ENCODE results near the gene ABTB2. TPM values are rescaled to one million over a fixed set of nuclear protein-coding genes. Genes with fewer than 3 reads are reported as not detected.

The ABTB2 gene
- polyA plus RNA-seq, 1 donor (not counting 4 experiments of a cell fraction or from before 2014, with no cell fraction given): 1.0 TPM

GRCh38 chr11:34165121-34165520 lies 192.7 kb downstream of the ABTB2 start:
- H3K36me3 ChIP-seq (ENCODE audit: control insufficient read depth in 2 of 2, extremely low read depth in 1 of 2, insufficient read depth in 2 of 2, low read length in 2 of 2): no peaks in the 10 kb centered on the region
- dilution Hi-C loops (cut with MboI; ENCODE audit: extremely low pct_ligation_motif_present, low sequenced_read_pairs): no loop called here
- TF ChIP-seq CTCF (optimal IDR thresholded peaks at IDR 0.05 in 1 of 3, IDR thresholded peaks at IDR 0.05 in 1 of 3, conservative IDR thresholded peaks at IDR 0.05 in 1 of 3; ENCODE audit: extremely low read depth in 1 of 3, insufficient read depth in 2 of 3, low read length in 3 of 3) (no peak), EZH2 (IDR thresholded peaks at IDR 0.05; ENCODE audit: low read length) (no peak)
- no peak for DNase-seq (ENCODE audit: low read depth, low spot score)
- no peaks in the 10 kb centered on the region for H3K79me2 ChIP-seq (ENCODE audit: control insufficient read depth, insufficient read depth, low read length)
- no peaks in the 10 kb centered on the region for H3K9me3 ChIP-seq (ENCODE audit: control insufficient read depth, low read depth, low read length)
- no peak for FAIRE-seq
- H3K4me2 ChIP-seq (ENCODE audit: control insufficient read depth, extremely low read depth, insufficient read depth, low read depth, low read length): no peak overlapping the region
- H4K20me1 ChIP-seq (ENCODE audit: control insufficient read depth, extremely low read depth, insufficient read depth, low read length): no peaks in the 10 kb centered on the region
- no peak overlapping the region for H3K4me3 ChIP-seq (ENCODE audit: control insufficient read depth in 2 of 3, extremely low read depth in 1 of 3, insufficient read depth in 2 of 3, low read depth in 1 of 3, low read length in 3 of 3)
- peaks cover 9% of the 10 kb centered on the region for H3K4me1 ChIP-seq (ENCODE audit: control insufficient read depth, extremely low read depth, insufficient read depth, low read length)
- H3K9ac ChIP-seq (ENCODE audit: control insufficient read depth, extremely low read depth, insufficient read depth, low read length): no peak overlapping the region
- no peak overlapping the region for H2AFZ ChIP-seq (ENCODE audit: control insufficient read depth, low read length)
- H3K9me1 ChIP-seq (ENCODE audit: control insufficient read depth, extremely low read depth, insufficient read depth, low read length): no peaks in the 10 kb centered on the region
- H3K27ac ChIP-seq (ENCODE audit: control insufficient read depth, insufficient read depth, low read length): no peak overlapping the region
- H3K27me3 ChIP-seq (ENCODE audit: control insufficient read depth, extremely low read depth, insufficient read depth, low read length): no peaks in the 10 kb centered on the region

DNA sequence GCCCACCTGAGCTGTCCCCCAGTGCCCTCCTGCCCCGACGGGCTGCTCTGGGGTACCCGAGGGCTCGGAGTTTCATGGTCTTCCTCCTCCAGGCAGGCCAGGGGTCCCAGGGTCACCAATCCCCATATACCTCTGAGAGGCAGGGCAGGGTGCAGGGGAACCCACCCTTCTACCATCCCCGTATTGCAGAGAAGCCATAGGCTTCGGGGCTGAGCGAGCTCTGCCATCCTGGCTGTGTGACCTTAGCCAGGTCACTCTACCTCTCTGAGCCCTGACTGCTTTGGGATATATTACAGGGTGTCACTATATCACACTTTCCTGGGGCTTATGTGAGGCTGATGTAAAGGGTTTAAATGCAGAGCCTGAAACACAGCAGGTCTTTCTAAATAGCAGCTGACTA lies 195.0 kb downstream of the ABTB2 start:
- peaks cover 9% of the 10 kb centered on the region for H3K4me1 ChIP-seq (ENCODE audit: control insufficient read depth, extremely low read depth, insufficient read depth, low read length)
- dilution Hi-C loops (cut with MboI; ENCODE audit: extremely low pct_ligation_motif_present, low sequenced_read_pairs): no loop called here
- no peak overlapping the region for H3K9ac ChIP-seq (ENCODE audit: control insufficient read depth, extremely low read depth, insufficient read depth, low read length)
- H3K27me3 ChIP-seq (ENCODE audit: control insufficient read depth, extremely low read depth, insufficient read depth, low read length): no peaks in the 10 kb centered on the region
- no peaks in the 10 kb centered on the region for H3K79me2 ChIP-seq (ENCODE audit: control insufficient read depth, insufficient read depth, low read length)
- H3K27ac ChIP-seq (ENCODE audit: control insufficient read depth, insufficient read depth, low read length): no peak overlapping the region
- H3K4me3 ChIP-seq (ENCODE audit: control insufficient read depth in 2 of 3, extremely low read depth in 1 of 3, insufficient read depth in 2 of 3, low read depth in 1 of 3, low read length in 3 of 3): no peak overlapping the region
- H2AFZ ChIP-seq (ENCODE audit: control insufficient read depth, low read length): no peak overlapping the region
- no peaks in the 10 kb centered on the region for H3K9me3 ChIP-seq (ENCODE audit: control insufficient read depth, low read depth, low read length)
- FAIRE-seq: no peak
- H3K4me2 ChIP-seq (ENCODE audit: control insufficient read depth, extremely low read depth, insufficient read depth, low read depth, low read length): no peak overlapping the region
- no peak for DNase-seq (ENCODE audit: low read depth, low spot score)
- no peak for TF ChIP-seq CTCF (optimal IDR thresholded peaks at IDR 0.05 in 1 of 3, IDR thresholded peaks at IDR 0.05 in 1 of 3, conservative IDR thresholded peaks at IDR 0.05 in 1 of 3; ENCODE audit: extremely low read depth in 1 of 3, insufficient read depth in 2 of 3, low read length in 3 of 3)
- TF ChIP-seq EZH2 (IDR thresholded peaks at IDR 0.05; ENCODE audit: low read length): no peak
- H3K9me1 ChIP-seq (ENCODE audit: control insufficient read depth, extremely low read depth, insufficient read depth, low read length): no peaks in the 10 kb centered on the region
- H3K36me3 ChIP-seq (ENCODE audit: control insufficient read depth in 2 of 2, extremely low read depth in 1 of 2, insufficient read depth in 2 of 2, low read length in 2 of 2): no peaks in the 10 kb centered on the region
- H4K20me1 ChIP-seq (ENCODE audit: control insufficient read depth, extremely low read depth, insufficient read depth, low read length): no peaks in the 10 kb centered on the region

Data from keratinocyte (primary cell).